CD14-positive monocyte (primary cell): ENCODE results near the gene FUT8. TPM values are rescaled to one million over a fixed set of nuclear protein-coding genes. Genes with fewer than 3 reads are reported as not detected.

Experiments
- DNase-seq, 3 donors: peaks; one replicate each; pipeline ENCODE4 v3.0.0-alpha.2; 2011 to 2022
- H2AFZ ChIP-seq: 2 replicates; pipeline ENCODE4 v1.6.0; 2012; ENCODE audit warnings: mild to moderate bottlenecking, low read depth, low read length, inconsistent platforms; ENCODE audit not compliant: insufficient read depth, poor library complexity, severe bottlenecking
- H3K27ac ChIP-seq, 2 donors: 1 replicate in 1 of 2; 2 replicates in 1 of 2; pipeline ENCODE4 v1.5.1; 2012 to 2013; ENCODE audit warnings: low read length in 2 of 2, control low read depth in 1 of 2, inconsistent platforms in 1 of 2, low read depth in 1 of 2, mild to moderate bottlenecking in 1 of 2
- H3K27me3 ChIP-seq, 2 donors: one replicate each; pipeline versions ENCODE4 v1.6.0 to v1.6.1; 2011 to 2013; ENCODE audit warnings: low read length in 2 of 2; ENCODE audit not compliant: control insufficient read depth in 2 of 2, insufficient read depth in 2 of 2
- H3K36me3 ChIP-seq, 2 donors: replicated peaks in 1 of 2; 1 replicate in 1 of 2; 2 replicates in 1 of 2; pipeline versions ENCODE4 v1.5.1 to v1.6.1; 2012 to 2013; ENCODE audit warnings: low read length in 2 of 2, control low read depth in 1 of 2, inconsistent platforms in 1 of 2, mild to moderate bottlenecking in 1 of 2; ENCODE audit not compliant: insufficient read depth in 2 of 2, control insufficient read depth in 1 of 2
- H3K4me1 ChIP-seq, 2 donors: 1 replicate in 1 of 2; 2 replicates in 1 of 2; pipeline versions ENCODE4 v1.5.1 to v1.6.1; 2012 to 2013; ENCODE audit warnings: low read length in 2 of 2, control low read depth in 1 of 2, inconsistent platforms in 1 of 2, mild to moderate bottlenecking in 1 of 2, moderate library complexity in 1 of 2; ENCODE audit not compliant: insufficient read depth in 2 of 2, control insufficient read depth in 1 of 2
- H3K4me2 ChIP-seq: replicated peaks from 2 replicates; pipeline ENCODE3; 2012; ENCODE audit warnings: low read length, moderate library complexity, mild to moderate bottlenecking; ENCODE audit not compliant: poor library complexity, severe bottlenecking; ENCODE audit errors: extremely low read depth
- H3K4me3 ChIP-seq, 3 experiments: fragments of 200-600 bp in 1 of 3; sonication (generic) in 1 of 3; replicated peaks in 1 of 3; 1 replicate in 2 of 3; 2 replicates in 1 of 3; pipeline ENCODE4 v1.5.1; 2011 to 2013; ENCODE audit warnings: low read length in 3 of 3, mild to moderate bottlenecking in 3 of 3, control low read depth in 2 of 3, low read depth in 2 of 3, inconsistent platforms in 1 of 3, moderate library complexity in 1 of 3
- H3K79me2 ChIP-seq: 2 replicates; pipeline ENCODE4 v1.6.0; 2012; ENCODE audit warnings: mild to moderate bottlenecking, control low read depth, inconsistent platforms, low read length, moderate library complexity; ENCODE audit not compliant: insufficient read depth
- H3K9ac ChIP-seq: 2 replicates; pipeline ENCODE4 v1.6.0; 2017; ENCODE audit warnings: low read length, mild to moderate bottlenecking; ENCODE audit not compliant: insufficient read depth, poor library complexity, severe bottlenecking
- H3K9me3 ChIP-seq, 2 donors: replicated peaks in 1 of 2; 1 replicate in 1 of 2; 2 replicates in 1 of 2; pipeline versions ENCODE4 v1.5.1 to v1.6.1; 2012 to 2013; ENCODE audit warnings: low read length in 2 of 2, control low read depth in 1 of 2; ENCODE audit not compliant: control insufficient read depth in 1 of 2, insufficient read depth in 1 of 2
- H4K20me1 ChIP-seq: 2 replicates; pipeline ENCODE4 v1.6.0; 2012; ENCODE audit warnings: mild to moderate bottlenecking, low read length, control low read depth, moderate library complexity; ENCODE audit not compliant: insufficient read depth
- H3K27ac Mint-ChIP-seq, 7 donors: one replicate each; pipeline ENCODE4 v1.8.0; 2020; ENCODE audit warnings: mild to moderate bottlenecking in 7 of 7, mixed read lengths in 7 of 7, moderate library complexity in 6 of 7, inconsistent platforms in 2 of 7
- H3K27me3 Mint-ChIP-seq, 3 donors: one replicate each; pipeline ENCODE4 v1.8.0; 2021 to 2022; ENCODE audit warnings: low read depth in 3 of 3, mild to moderate bottlenecking in 3 of 3, mixed read lengths in 3 of 3, moderate library complexity in 3 of 3, inconsistent platforms in 1 of 3
- H3K36me3 Mint-ChIP-seq, 2 donors: one replicate each; pipeline ENCODE4 v1.8.0; 2020; ENCODE audit warnings: mixed read lengths in 2 of 2, inconsistent platforms in 1 of 2, mild to moderate bottlenecking in 1 of 2
- H3K4me1 Mint-ChIP-seq: one replicate; pipeline ENCODE4 v1.8.0; 2020; ENCODE audit warnings: mild to moderate bottlenecking, mixed read lengths
- H3K4me3 Mint-ChIP-seq, 2 donors: one replicate each; pipeline ENCODE4 v1.8.0; 2020; ENCODE audit warnings: mild to moderate bottlenecking in 2 of 2, mixed read lengths in 2 of 2, moderate library complexity in 1 of 2
- H3K9me3 Mint-ChIP-seq, 7 donors: one replicate each; pipeline ENCODE4 v1.8.0; 2020 to 2022; ENCODE audit warnings: mixed read lengths in 7 of 7, mild to moderate bottlenecking in 6 of 7, moderate library complexity in 6 of 7, inconsistent platforms in 2 of 7
- CTCF ChIP-seq: fragments of 200-600 bp; IDR thresholded peaks from one replicate; pipeline ENCODE4 v1.8.0; 2022; ENCODE audit warnings: antibody characterized with exemption, mild to moderate bottlenecking
- WGBS: methylation state at CpG from one replicate; pipeline ENCODE4 v1.1.5; 2013; ENCODE audit warnings: missing lambda C conversion rate; ENCODE audit not compliant: insufficient coverage; 5-methylcytosine and 5-hydroxymethylcytosine counted together
- intact Hi-C, 2 donors: fragments of 100-400 bp; cut with micrococcal nuclease; formaldehyde crosslinking; loops; one replicate each; pipeline versions ENCODE4 v1.15.0 to v1.15.1; 2023
- polyA plus RNA-seq, 3 donors: library from polyadenylated mRNA; depleted of rRNA in 1 of 3; unstranded in 2 of 3; stranded (reverse) in 1 of 3; fragments of 300-500 nt in 2 of 3; fragments of >200 nt in 1 of 3; fragmentation: Illumina TruSeq in 2 of 3; gene quantifications; 1 replicate in 2 of 3; 2 replicates in 1 of 3; pipeline ENCODE4 v1.2.3, GENCODE V29; 2012 to 2021

The FUT8 gene
- polyA plus RNA-seq, 3 donors: 1.6 to 5.1 (median 5.0) TPM

GRCh38 chr14:65433646-65434045 is 21.1 kb downstream of the FUT8 start:
- H3K4me3 ChIP-seq: no peak overlapping the region
- 100% methylated on average over 1 of the region's 2 CpGs for WGBS
- no peak overlapping the region for H3K27ac Mint-ChIP-seq
- no peak overlapping the region for H3K9ac ChIP-seq
- peaks cover 2% of the 10 kb centered on the region for H3K4me1 Mint-ChIP-seq
- TF ChIP-seq CTCF: no peak
- H3K79me2 ChIP-seq: no peaks in the 10 kb centered on the region
- no peak overlapping the region for H3K4me3 Mint-ChIP-seq
- no peaks in the 10 kb centered on the region for H3K27me3 ChIP-seq
- H2AFZ ChIP-seq: no peak overlapping the region
- H3K9me3 ChIP-seq: peaks cover 2 to 3% of the 10 kb centered on the region in 2 donors
- no peaks in the 10 kb centered on the region for H4K20me1 ChIP-seq
- intact Hi-C loops: no loop called here
- peaks cover 0 to 4% of the 10 kb centered on the region in 2 donors for H3K36me3 Mint-ChIP-seq
- H3K27ac ChIP-seq: no peak overlapping the region
- no peak overlapping the region for H3K4me2 ChIP-seq
- H3K9me3 Mint-ChIP-seq: peaks cover 3 to 9% (median 6%) of the 10 kb centered on the region in 7 donors
- H3K27me3 Mint-ChIP-seq: peaks cover 0 to 2% (median 0%) of the 10 kb centered on the region in 3 donors
- H3K4me1 ChIP-seq: no peaks in the 10 kb centered on the region
- no peaks in the 10 kb centered on the region for H3K36me3 ChIP-seq
- no peak for DNase-seq

DNA sequence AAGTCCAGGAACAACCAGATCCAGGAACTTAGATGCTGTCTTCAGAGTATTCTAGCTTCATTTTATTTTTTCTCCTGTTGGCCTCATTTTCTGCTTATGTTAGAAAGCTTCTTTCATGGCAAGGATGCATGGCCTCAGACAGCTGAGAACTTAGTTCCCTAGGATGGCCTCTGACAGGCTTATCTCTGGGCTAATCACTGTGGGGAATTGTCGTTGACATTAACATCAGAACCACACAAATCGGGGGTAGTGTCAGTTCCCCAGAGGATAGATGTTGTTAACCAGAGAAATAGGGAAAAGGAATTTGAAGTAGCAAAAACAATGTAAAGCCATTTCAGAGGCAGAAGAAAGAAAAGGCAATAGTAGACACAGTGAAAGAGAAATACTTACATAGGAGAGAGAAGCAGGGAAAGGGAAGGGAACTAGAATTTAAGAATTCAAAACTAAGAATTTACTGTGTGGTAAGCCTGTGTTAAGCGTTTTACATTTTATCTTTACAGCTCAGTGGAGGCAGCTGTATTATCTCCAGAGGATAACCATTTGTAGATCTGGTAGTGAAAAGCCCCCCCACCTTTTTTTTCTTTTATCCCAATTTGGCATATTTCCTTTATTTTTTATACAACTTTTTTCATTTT is 21.8 kb downstream of the FUT8 start:
- no peak for DNase-seq
- no peak for TF ChIP-seq CTCF
- H3K4me3 ChIP-seq: no peak overlapping the region
- H3K27me3 ChIP-seq: no peaks in the 10 kb centered on the region
- Mint-ChIP-seq H3K4me3 (no peak overlapping the region), H3K36me3 (peaks cover 0 to 4% of the 10 kb centered on the region in 2 donors), H3K9me3 (peaks cover 3 to 9% (median 6%) of the 10 kb centered on the region in 7 donors), H3K27me3 (peaks cover 0 to 2% (median 0%) of the 10 kb centered on the region in 3 donors), H3K27ac (no peak overlapping the region), H3K4me1 (peaks cover 2% of the 10 kb centered on the region)
- H3K9ac ChIP-seq: no peak overlapping the region
- no peaks in the 10 kb centered on the region for H3K79me2 ChIP-seq
- H2AFZ ChIP-seq: no peak overlapping the region
- no peak overlapping the region for H3K4me2 ChIP-seq
- H3K27ac ChIP-seq: no peak overlapping the region
- intact Hi-C loops: no loop called here
- no peaks in the 10 kb centered on the region for H4K20me1 ChIP-seq
- no CpG with 5 or more reads among the region's 3 CpGs for WGBS
- no peaks in the 10 kb centered on the region for H3K36me3 ChIP-seq
- peaks cover 2 to 3% of the 10 kb centered on the region in 2 donors for H3K9me3 ChIP-seq
- H3K4me1 ChIP-seq: no peaks in the 10 kb centered on the region
